GM12878 (cell line): ENCODE results near the gene ASIC5. TPM values are rescaled to one million over a fixed set of nuclear protein-coding genes. Genes with fewer than 3 reads are reported as not detected.

Experiments used
- ATAC-seq: fragments of 200-7000 bp; cut with Tn5 transposase; 3 replicates; pipeline ENCODE4 v1.9.1; 2020; ENCODE audit warnings: mild to moderate bottlenecking, moderate library complexity
- BruUV-seq: library from RNA; stranded (reverse); fragments of 400-500 nt; replicated peaks from 2 replicates; lab custom pipeline; 2021; lab: Mats Ljungman, UMichigan
- CTCF ChIA-PET: fragments of 300-600 bp; sonication (Branson Sonifier 250); formaldehyde crosslinking; extraction: SDS; loops from one replicate; lab custom pipeline; 2021; ENCODE audit warnings: inconsistent platforms; lab: Yijun Ruan, JAX
- POLR2A ChIA-PET: fragments of 350-600 bp; formaldehyde crosslinking; extraction: SDS; loops from one replicate; lab custom pipeline; 2021; ENCODE audit warnings: inconsistent platforms; lab: Charles Lee
- RAD21 ChIA-PET: fragments of 300-600 bp; sonication (Branson Sonifier 250); formaldehyde crosslinking; loops from one replicate; lab custom pipeline; 2023; ENCODE audit warnings: antibody characterized with exemption; ENCODE audit not compliant: unreplicated experiment; lab: Charles Lee
- SMC1A ChIA-PET: fragments of 300-600 bp; sonication (Branson Sonifier 250); formaldehyde crosslinking; loops from one replicate; lab custom pipeline; 2023; ENCODE audit not compliant: unreplicated experiment, uncharacterized antibody; lab: Charles Lee
- DNase-seq: peaks from one replicate; pipeline ENCODE4 v3.0.0-alpha.2; 2011; ENCODE audit warnings: low read depth, low spot score
- FAIRE-seq: peaks from 3 replicates; lab custom pipeline; 2011; peaks lifted over from hg19 to GRCh38; lab: Jason Lieb, UNC
- H2AFZ ChIP-seq: 2 replicates; pipeline ENCODE4 v1.6.0; 2011; ENCODE audit warnings: low read depth, low read length, control low read depth; ENCODE audit not compliant: control insufficient read depth
- H3K27ac ChIP-seq: 2 replicates; pipeline ENCODE4 v1.5.1; 2011; ENCODE audit warnings: control low read depth; ENCODE audit not compliant: control insufficient read depth, insufficient read depth
- H3K27me3 ChIP-seq, 2 experiments: replicated peaks in 1 of 2; 2 replicates each; pipeline versions ENCODE4 v1.6.0 to v1.6.1; 2011; ENCODE audit warnings: low read length in 1 of 2; ENCODE audit not compliant: control insufficient read depth in 2 of 2, insufficient read depth in 2 of 2
- H3K36me3 ChIP-seq, 2 experiments: 2 replicates each; pipeline ENCODE4 v1.5.1; 2011; ENCODE audit warnings: low read length in 1 of 2; ENCODE audit not compliant: control insufficient read depth in 2 of 2, insufficient read depth in 2 of 2
- H3K4me1 ChIP-seq: 2 replicates; pipeline ENCODE4 v1.6.1; 2011; ENCODE audit warnings: mild to moderate bottlenecking, low read length, moderate library complexity, mixed read lengths; ENCODE audit not compliant: control insufficient read depth, insufficient read depth
- H3K4me2 ChIP-seq: 2 replicates; pipeline ENCODE4 v1.6.0; 2011; ENCODE audit warnings: control low read depth; ENCODE audit not compliant: control insufficient read depth, insufficient read depth
- H3K4me3 ChIP-seq: fragments of 200-600 bp; sonication (generic); 2 replicates; pipeline ENCODE4 v1.5.1; 2016
- H3K79me2 ChIP-seq: 2 replicates; pipeline ENCODE4 v1.6.0; 2011; ENCODE audit warnings: low read length; ENCODE audit not compliant: control insufficient read depth, insufficient read depth
- H3K9ac ChIP-seq: 2 replicates; pipeline ENCODE4 v1.8.0; 2011; ENCODE audit warnings: low read length, control low read depth, mixed read lengths; ENCODE audit not compliant: control insufficient read depth, insufficient read depth
- H3K9me3 ChIP-seq: replicated peaks from 3 replicates; pipeline ENCODE4 v1.5.1; 2011; ENCODE audit warnings: mild to moderate bottlenecking, low read length; ENCODE audit not compliant: control insufficient read depth, insufficient read depth
- H4K20me1 ChIP-seq: 2 replicates; pipeline ENCODE4 v1.6.0; 2011; ENCODE audit not compliant: control insufficient read depth, insufficient read depth
- WGBS: methylation state at CpG from one replicate; pipeline ENCODE4 v1.1.6; 2016; ENCODE audit warnings: low lambda C conversion rate; ENCODE audit not compliant: insufficient replicate concordance, insufficient coverage; ENCODE audit errors: missing lambda C conversion rate; 5-methylcytosine and 5-hydroxymethylcytosine counted together
- in situ Hi-C: fragments of 300-500 bp; cut with MboI; formaldehyde crosslinking; loops from 9 replicates; pipeline ENCODE4 v1.14.3; 2018; ENCODE audit warnings: mixed read lengths
- intact Hi-C: fragments of 100-400 bp; cut with micrococcal nuclease; formaldehyde crosslinking; loops from one replicate; pipeline ENCODE4 v1.14.2; 2022; ENCODE audit not compliant: unreplicated experiment
- polyA plus RNA-seq, 11 experiments: library from polyadenylated mRNA; depleted of rRNA in 4 of 11; unstranded in 6 of 11; stranded (reverse) in 5 of 11; fragments of >200 nt; fragmentation: Nextera tagmentation in 4 of 11; fragmentation: Illumina TruSeq in 1 of 11; extraction: Ambion mirVana in 4 of 11; extraction: Trizol in 1 of 11; gene quantifications; 1 replicate in 1 of 11; 2 replicates in 10 of 11; pipeline versions ENCODE4 v1.2.1 to v1.2.3, GENCODE V29; 2011 to 2016; ENCODE audit warnings: inconsistent platforms in 2 of 11, missing spikeins in 2 of 11, low read depth in 1 of 11
- total RNA-seq, 4 experiments: library from RNA; depleted of rRNA in 3 of 4; stranded (reverse); fragments of >200 nt in 3 of 4; fragmentation: Illumina TruSeq in 1 of 4; extraction: Trizol in 1 of 4; gene quantifications; 2 replicates each; pipeline versions ENCODE4 v1.2.1 to v1.2.3, GENCODE V29; 2013 to 2021
- TF ChIP-seq, protein P1 (sequence below): fragments of 450-650 bp; IDR thresholded peaks from 2 replicates; pipeline ENCODE4 v1.6.1; 2016; ENCODE audit warnings: mild to moderate bottlenecking, moderate library complexity, borderline replicate concordance

The ASIC5 gene
- total and polyA plus RNA-seq, 10 of the 15 experiments (the other 5 are each of a cell fraction or from before 2014, with no cell fraction given) = not detected

DNA sequence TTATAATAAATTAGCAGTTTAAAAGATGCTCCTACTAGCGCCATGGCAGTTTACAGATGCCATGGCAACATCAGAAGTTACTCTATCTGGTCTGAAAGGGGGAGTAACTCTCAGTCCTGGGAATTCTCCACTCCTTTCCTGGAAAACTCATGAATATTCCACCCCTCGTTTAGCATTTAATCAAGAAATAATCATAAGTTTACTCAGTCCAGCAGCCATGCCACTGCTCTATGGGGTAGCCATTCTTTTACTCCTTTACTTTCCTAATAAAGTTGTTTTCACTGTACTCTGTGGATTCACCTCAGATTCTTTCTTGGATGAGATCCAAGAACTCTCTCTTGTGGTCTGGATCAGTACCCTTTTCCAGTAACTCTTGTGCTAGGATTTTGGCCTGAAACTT is 55.0 kb downstream of the ASIC5 start:
- POLR2A ChIA-PET = interaction anchor here (3.3 kb wide), 1 partner anchor 142 kb away, joined by 21 read pairs; the partner anchor contains the start of gene CTSO
- no peak overlapping the region for H2AFZ ChIP-seq

More for the DNA sequence above, 55.0 kb downstream of the ASIC5 start:
- Histone ChIP-seq H3K27me3 (no peaks in the 10 kb centered on the region), H3K4me2 (no peak overlapping the region), H3K36me3 (no peaks in the 10 kb centered on the region), H3K79me2 (no peaks in the 10 kb centered on the region), H3K4me3 (no peak overlapping the region), H3K9ac (no peak overlapping the region), H3K27ac (no peak overlapping the region), H3K4me1 (no peaks in the 10 kb centered on the region), H3K9me3 (no peaks in the 10 kb centered on the region), H4K20me1 (no peaks in the 10 kb centered on the region)
- SMC1A ChIA-PET = interaction anchor here (0.8 to 4.2 kb wide), 15 partner anchors 9 to 369 kb away, joined by 3 to 110 read pairs (median 4); partner anchors contain the start of gene CTSO
- no peak for DNase-seq
- RAD21 ChIA-PET = interaction anchor here (1.0 to 6.4 kb wide), 7 partner anchors 69 to 367 kb away, joined by 3 to 113 read pairs (median 4); partner anchors contain the start of gene CTSO
- CTCF ChIA-PET = interaction anchor here (0.8 to 6.4 kb wide), 16 partner anchors 7 to 368 kb away, joined by 3 to 186 read pairs (median 4); partner anchors contain the start of gene CTSO
- in situ Hi-C loops (loop anchor here (25.0 kb wide), 1 partner anchor 1151 kb away; the partner anchor contains the start of gene PDGFC), intact Hi-C loops (loop anchor here (5.0 kb wide), 1 partner anchor 76 kb away; no protein-coding TSS in a partner anchor)
- FAIRE-seq = no peak
- WGBS = 17% methylated on average over 2 of the region's 2 CpGs
- TF ChIP-seq, protein P1, sequence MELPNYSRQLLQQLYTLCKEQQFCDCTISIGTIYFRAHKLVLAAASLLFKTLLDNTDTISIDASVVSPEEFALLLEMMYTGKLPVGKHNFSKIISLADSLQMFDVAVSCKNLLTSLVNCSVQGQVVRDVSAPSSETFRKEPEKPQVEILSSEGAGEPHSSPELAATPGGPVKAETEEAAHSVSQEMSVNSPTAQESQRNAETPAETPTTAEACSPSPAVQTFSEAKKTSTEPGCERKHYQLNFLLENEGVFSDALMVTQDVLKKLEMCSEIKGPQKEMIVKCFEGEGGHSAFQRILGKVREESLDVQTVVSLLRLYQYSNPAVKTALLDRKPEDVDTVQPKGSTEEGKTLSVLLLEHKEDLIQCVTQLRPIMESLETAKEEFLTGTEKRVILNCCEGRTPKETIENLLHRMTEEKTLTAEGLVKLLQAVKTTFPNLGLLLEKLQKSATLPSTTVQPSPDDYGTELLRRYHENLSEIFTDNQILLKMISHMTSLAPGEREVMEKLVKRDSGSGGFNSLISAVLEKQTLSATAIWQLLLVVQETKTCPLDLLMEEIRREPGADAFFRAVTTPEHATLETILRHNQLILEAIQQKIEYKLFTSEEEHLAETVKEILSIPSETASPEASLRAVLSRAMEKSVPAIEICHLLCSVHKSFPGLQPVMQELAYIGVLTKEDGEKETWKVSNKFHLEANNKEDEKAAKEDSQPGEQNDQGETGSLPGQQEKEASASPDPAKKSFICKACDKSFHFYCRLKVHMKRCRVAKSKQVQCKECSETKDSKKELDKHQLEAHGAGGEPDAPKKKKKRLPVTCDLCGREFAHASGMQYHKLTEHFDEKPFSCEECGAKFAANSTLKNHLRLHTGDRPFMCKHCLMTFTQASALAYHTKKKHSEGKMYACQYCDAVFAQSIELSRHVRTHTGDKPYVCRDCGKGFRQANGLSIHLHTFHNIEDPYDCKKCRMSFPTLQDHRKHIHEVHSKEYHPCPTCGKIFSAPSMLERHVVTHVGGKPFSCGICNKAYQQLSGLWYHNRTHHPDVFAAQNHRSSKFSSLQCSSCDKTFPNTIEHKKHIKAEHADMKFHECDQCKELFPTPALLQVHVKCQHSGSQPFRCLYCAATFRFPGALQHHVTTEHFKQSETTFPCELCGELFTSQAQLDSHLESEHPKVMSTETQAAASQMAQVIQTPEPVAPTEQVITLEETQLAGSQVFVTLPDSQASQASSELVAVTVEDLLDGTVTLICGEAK = no peak
- BruUV-seq = no TSS peak
- ATAC-seq = no peak
